Sigmoid colon (tissue), 4 donors: ENCODE measurements around the gene CNTN1.

Experiments used
- CTCF ChIP-seq, 4 experiments: fragments of 450-650 bp in 3 of 4; fragments of 200-600 bp in 1 of 4; IDR thresholded peaks; one replicate each; pipeline ENCODE4 v1.5.1; 2016 to 2019; ENCODE audit warnings: antibody characterized with exemption in 4 of 4, mild to moderate bottlenecking in 3 of 4, moderate library complexity in 2 of 4
- POLR2A ChIP-seq, 2 donors: fragments of 450-650 bp; IDR thresholded peaks; one replicate each; pipeline ENCODE4 v1.6.1; 2016; ENCODE audit warnings: antibody characterized with exemption in 2 of 2, mild to moderate bottlenecking in 2 of 2, moderate library complexity in 2 of 2
- POLR2AphosphoS5 ChIP-seq, 4 donors: sonication (generic); formaldehyde crosslinking; IDR thresholded peaks; one replicate each; pipeline ENCODE4 v1.6.1; 2017; ENCODE audit warnings: antibody characterized with exemption in 4 of 4

- no peak for TF ChIP-seq POLR2AphosphoS5 (IDR thresholded peaks at IDR 0.05)
- no peak for TF ChIP-seq CTCF (IDR thresholded peaks at IDR 0.05)
- TF ChIP-seq POLR2A (IDR thresholded peaks at IDR 0.05), result no peak
Measured at GRCh38 chr12:41064411-41064810, 372.2 kb downstream of the CNTN1 start.
